GM19193 (cell line): ENCODE results near the gene PPFIA2.

ENCODE experiments used
- POLR2A ChIP-seq: IDR thresholded peaks from 4 replicates; pipeline ENCODE4 v1.6.1; 2011; ENCODE audit not compliant: insufficient read depth, insufficient read length; ENCODE audit errors: extremely low read depth

Gene PPFIA2

GRCh38 chr12:81450920-81451739 is 308.0 kb downstream of the PPFIA2 start:
- no peak for TF ChIP-seq POLR2A

GRCh38 chr12:81441629-81442028 is 317.5 kb downstream of the PPFIA2 start:
- no peak for TF ChIP-seq POLR2A

- no peak for TF ChIP-seq POLR2A
These were observed 319.1 kb downstream of the PPFIA2 start for GRCh38 chr12:81440001-81440400.

- TF ChIP-seq POLR2A: no peak
These were observed 319.8 kb downstream of the PPFIA2 start for GRCh38 chr12:81439344-81439743.

DNA sequence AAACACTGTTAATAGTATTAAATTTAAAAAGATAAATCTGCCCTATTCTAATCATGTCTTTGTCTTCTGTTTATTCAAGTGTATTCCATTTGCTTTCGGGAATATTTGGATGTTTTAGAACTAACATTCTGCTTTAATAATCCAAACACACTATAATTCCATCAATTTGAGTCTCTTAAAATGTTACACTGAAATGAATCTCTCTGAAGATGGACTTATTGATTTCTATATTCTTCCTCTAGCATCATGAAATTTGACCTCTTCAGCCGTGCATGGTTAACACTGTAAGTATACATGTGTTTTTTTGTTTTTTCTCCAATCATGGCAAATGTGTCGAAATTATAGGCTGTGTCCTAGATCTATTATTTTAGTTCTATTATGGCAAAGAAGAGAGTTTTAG is 342.1 kb downstream of the PPFIA2 start:
- no peak for TF ChIP-seq POLR2A

DNA sequence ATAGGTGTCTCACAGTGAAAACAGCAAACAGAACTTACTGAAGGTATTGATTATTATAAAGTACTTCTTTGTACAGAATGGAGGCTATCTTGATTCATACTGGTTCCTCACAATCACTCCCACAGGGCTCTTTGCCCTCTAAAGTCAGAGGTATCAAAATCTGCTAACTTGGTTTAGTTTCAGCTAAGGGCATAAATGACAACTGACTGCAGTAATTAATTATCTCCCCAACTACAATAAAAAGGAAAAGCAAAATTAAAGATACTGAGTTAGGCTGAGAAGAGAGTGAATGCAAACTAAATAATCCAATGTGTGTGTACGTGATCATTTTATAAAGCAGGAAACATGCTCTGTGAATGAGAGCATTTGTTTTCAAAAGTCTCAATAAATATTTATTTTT is 342.6 kb downstream of the PPFIA2 start:
- TF ChIP-seq POLR2A: no peak

- TF ChIP-seq POLR2A: no peak
These were observed 344.7 kb downstream of the PPFIA2 start for GRCh38 chr12:81414441-81414840.

DNA sequence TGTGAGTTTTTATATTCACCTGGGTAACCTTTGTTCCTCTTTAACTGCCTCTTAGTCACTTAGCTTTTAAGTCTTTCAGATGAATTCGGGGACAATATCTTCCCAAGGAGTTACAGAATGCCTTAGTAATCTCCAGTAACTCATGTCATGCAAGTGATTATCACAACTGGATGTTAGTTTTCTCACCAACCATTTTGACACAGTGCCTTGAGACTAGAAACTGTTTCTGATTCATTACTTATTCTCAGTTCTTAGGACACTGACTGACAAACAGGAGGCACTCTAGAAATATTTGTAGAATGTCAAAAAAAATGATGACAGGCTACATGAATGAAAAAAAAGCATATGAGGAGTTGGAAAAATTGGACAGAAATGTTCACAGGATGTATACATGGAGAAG is 346.2 kb downstream of the PPFIA2 start:
- TF ChIP-seq POLR2A: no peak

GRCh38 chr12:81403348-81403747 is 355.8 kb downstream of the PPFIA2 start:
- no peak for TF ChIP-seq POLR2A

DNA sequence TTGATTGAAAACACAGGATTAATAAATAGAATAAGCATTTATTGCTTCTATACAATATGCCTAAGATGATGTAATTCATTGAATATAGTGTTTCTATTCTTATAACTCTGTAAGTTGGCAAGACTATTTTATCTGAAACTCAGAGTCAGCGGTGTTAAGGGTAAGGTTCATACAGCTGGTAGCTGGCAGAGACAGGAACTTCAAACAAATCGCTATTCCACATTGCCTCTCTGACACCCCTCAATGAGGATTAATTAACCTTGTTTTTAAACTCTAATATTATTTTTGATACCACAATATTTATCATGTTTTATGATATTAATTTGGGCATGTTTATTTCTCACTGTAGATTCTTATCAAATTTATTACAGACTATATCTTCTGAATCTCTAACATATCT is 357.9 kb downstream of the PPFIA2 start:
- TF ChIP-seq POLR2A: no peak

- no peak for TF ChIP-seq POLR2A
These were observed 359.1 kb downstream of the PPFIA2 start for GRCh38 chr12:81400024-81400423.

DNA sequence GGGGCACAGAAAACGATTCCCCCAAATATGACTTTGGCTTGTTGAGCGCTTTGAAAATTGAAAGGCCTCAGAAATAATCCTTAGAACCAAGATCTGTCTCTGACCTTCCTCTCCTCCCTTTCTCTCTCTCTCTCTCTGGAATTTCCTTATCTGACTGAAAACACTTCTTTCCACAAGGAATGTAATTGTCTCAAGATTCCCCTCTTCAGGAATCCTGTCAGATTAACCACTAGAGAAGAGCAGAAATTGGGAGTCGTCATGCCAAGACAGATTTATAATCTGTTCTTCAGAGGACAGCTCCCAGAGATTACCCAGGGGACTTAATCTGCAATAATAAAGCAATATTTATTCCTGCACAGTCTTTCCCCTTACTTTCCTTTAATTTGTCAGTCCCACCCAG is 363.7 kb downstream of the PPFIA2 start:
- TF ChIP-seq POLR2A: no peak

DNA sequence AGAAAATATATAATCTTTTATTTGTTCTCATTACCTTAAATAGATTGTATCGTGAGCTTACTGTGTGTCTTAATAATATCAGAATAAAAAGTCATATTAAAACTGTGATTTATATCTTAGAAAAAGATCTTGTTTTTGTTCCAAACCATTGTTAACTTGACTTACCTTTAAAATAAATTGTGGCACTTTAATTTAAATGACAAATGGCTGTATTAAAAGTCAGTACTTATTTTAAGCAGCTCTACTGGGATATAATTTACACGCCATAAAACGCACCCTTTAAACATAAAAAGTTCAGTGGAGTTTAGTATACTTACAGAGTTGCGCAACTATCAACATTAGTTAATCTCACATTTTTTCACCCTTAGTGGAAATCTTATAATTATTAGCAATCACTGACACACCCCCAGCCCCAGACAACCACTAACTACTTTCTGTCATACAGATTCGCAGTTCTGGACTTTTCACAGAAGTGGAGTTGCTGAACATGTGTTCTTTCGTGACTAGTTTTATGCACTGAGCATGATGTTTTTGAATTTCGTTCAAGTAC is 369.5 kb downstream of the PPFIA2 start:
- TF ChIP-seq POLR2A: no peak

- no peak for TF ChIP-seq POLR2A
These were observed 373.0 kb downstream of the PPFIA2 start for GRCh38 chr12:81386101-81386500.

DNA sequence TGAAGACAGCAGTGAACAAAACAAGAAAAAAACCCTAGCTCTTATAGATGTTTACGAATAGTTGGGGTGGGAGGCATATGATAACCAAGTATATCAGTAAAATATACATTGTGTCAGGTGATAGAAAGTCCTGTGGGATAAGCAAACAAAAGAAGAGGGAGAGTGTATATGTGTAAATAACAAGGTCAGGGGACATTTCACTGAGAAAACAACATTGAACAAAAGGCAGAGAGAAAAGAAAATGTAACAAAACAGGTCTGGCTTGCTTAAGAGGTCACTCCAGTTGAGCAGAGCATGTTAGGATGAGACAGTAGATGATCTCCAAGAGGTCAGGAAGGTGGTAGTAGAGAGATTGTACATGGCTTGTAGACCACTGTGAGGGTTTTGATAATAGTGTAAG is 377.2 kb downstream of the PPFIA2 start:
- no peak for TF ChIP-seq POLR2A

GRCh38 chr12:81378601-81379285 is 380.4 kb downstream of the PPFIA2 start:
- no peak for TF ChIP-seq POLR2A

DNA sequence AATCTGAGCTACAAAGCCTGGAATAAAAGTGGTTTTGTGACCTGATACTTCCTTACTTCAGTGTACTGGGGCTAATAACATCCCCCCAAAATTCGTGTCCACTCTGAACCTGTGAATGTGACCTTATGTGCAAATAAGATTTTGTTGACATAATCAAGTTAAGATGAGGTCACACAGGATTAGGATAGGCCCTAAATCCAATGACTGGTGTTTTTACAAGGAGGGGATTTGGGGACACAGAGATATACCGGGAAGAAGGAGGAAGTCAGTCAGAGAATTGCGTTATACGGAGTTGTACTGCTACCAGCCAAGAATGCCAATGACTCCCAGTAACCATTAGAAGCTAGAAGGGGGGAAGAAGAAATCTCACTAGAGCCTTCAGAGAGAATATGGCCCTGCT is 381.4 kb downstream of the PPFIA2 start:
- TF ChIP-seq POLR2A: no peak

DNA sequence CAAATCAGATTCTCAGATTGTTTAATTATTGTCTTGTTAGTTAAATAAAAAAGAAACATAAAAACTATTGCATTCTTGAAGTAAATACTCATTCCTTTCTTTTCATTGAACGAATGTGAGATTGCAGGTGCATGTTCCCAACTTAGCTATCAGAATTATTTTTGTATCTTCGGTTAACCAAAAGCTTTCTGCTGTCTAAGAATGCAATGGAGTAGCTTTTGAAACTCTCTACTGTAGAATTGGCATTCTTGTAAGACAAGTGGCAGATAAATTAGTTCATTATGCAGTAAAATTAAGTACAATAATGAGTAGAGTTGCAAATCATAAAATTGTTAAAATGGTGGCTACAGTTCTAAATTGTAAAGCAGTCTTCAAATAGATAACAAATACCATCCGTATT is 383.2 kb downstream of the PPFIA2 start:
- TF ChIP-seq POLR2A: no peak
